Endodermal cell (in vitro differentiated cells): Measurements from ENCODE around the gene TBL3. TPM values are rescaled to one million over a fixed set of nuclear protein-coding genes. Genes with fewer than 3 reads are reported as not detected.
"Not testable (repeated sequence)": the region's sequence is repeated elsewhere in the genome, so short reads cannot be mapped to it uniquely, and the experiment has no call there.

Source experiments
- DNase-seq: peaks from one replicate; pipeline ENCODE4 v3.0.0-alpha.2; 2017
- H3K27ac ChIP-seq: 2 replicates; pipeline ENCODE4 v1.5.1; 2013; ENCODE audit warnings: mild to moderate bottlenecking, low read depth, low read length, moderate library complexity
- H3K27me3 ChIP-seq: 2 replicates; pipeline ENCODE4 v1.6.1; 2013; ENCODE audit warnings: mild to moderate bottlenecking, low read length, moderate library complexity; ENCODE audit not compliant: insufficient read depth, control insufficient read depth, poor library complexity, severe bottlenecking
- H3K36me3 ChIP-seq: 2 replicates; pipeline ENCODE4 v1.7.0; 2013; ENCODE audit warnings: mild to moderate bottlenecking, low read length, moderate library complexity; ENCODE audit not compliant: control insufficient read depth, insufficient read depth
- H3K4me1 ChIP-seq: one replicate; pipeline ENCODE4 v1.7.0; 2013; ENCODE audit warnings: low read length; ENCODE audit not compliant: control insufficient read depth, insufficient read depth
- H3K4me3 ChIP-seq: 2 replicates; pipeline ENCODE4 v1.5.1; 2013; ENCODE audit warnings: mild to moderate bottlenecking, low read length, moderate library complexity
- H3K9ac ChIP-seq: 2 replicates; pipeline ENCODE4 v1.6.1; 2013; ENCODE audit warnings: mild to moderate bottlenecking, low read length, moderate library complexity; ENCODE audit not compliant: poor library complexity, severe bottlenecking; ENCODE audit errors: extremely low read depth
- H3K9me3 ChIP-seq: 2 replicates; pipeline ENCODE4 v1.6.1; 2013; ENCODE audit warnings: mild to moderate bottlenecking, low read length, moderate library complexity; ENCODE audit not compliant: control insufficient read depth
- H3K27ac Mint-ChIP-seq: 2 replicates; pipeline ENCODE4 v1.8.0; 2020; ENCODE audit warnings: mixed read lengths
- H3K27me3 Mint-ChIP-seq: 2 replicates; pipeline ENCODE4 v1.8.0; 2021; ENCODE audit warnings: mild to moderate bottlenecking, mixed read lengths; ENCODE audit not compliant: insufficient read depth
- H3K36me3 Mint-ChIP-seq: 2 replicates; pipeline ENCODE4 v1.8.0; 2020; ENCODE audit warnings: low read depth, mixed read lengths
- H3K4me1 Mint-ChIP-seq: 2 replicates; pipeline ENCODE4 v1.8.0; 2020; ENCODE audit warnings: mixed read lengths
- H3K4me3 Mint-ChIP-seq: 2 replicates; pipeline ENCODE4 v1.8.0; 2020; ENCODE audit warnings: mild to moderate bottlenecking, moderate library complexity, mixed read lengths
- H3K9me3 Mint-ChIP-seq: 2 replicates; pipeline ENCODE4 v1.8.0; 2020; ENCODE audit warnings: mild to moderate bottlenecking, mixed read lengths
- CTCF ChIP-seq: fragments of 200-600 bp; sonication (generic); conservative IDR thresholded peaks from 2 replicates; pipeline ENCODE4 v1.5.0; 2021; ENCODE audit warnings: antibody characterized with exemption, mild to moderate bottlenecking
- WGBS, 2 experiments: methylation state at CpG; one replicate each; pipeline versions ENCODE4 v1.1.5 to v1.1.7; 2013; ENCODE audit warnings: missing lambda C conversion rate in 2 of 2, mixed read lengths in 1 of 2; ENCODE audit not compliant: insufficient coverage in 1 of 2, insufficient read length in 1 of 2; 5-methylcytosine and 5-hydroxymethylcytosine counted together
- total RNA-seq, 2 donors: library from RNA; stranded (reverse); fragmentation: NEBNext Ultra II Directional in 1 of 2; extraction: Animal tissue kit (Norgen Biotek cat#: 25700) in 1 of 2; gene quantifications; 2 replicates in 1 of 2; 3 replicates in 1 of 2; pipeline ENCODE4 v1.2.1, GENCODE V29; 2021

The TBL3 gene
- total RNA-seq, 2 donors from 2014 or later = 43.4 to 49.7 TPM

GRCh38 chr16:1938910-1939309 is 32.9 kb upstream of the TBL3 start:
- H3K4me3 Mint-ChIP-seq = no peak overlapping the region
- H3K36me3 Mint-ChIP-seq = peaks cover 22% of the 10 kb centered on the region
- no peaks in the 10 kb centered on the region for H3K9me3 Mint-ChIP-seq
- no peak for TF ChIP-seq CTCF
- H3K9ac ChIP-seq = no peak overlapping the region
- no peak overlapping the region for H3K27ac ChIP-seq
- no peaks in the 10 kb centered on the region for H3K9me3 ChIP-seq
- H3K27me3 ChIP-seq = no peaks in the 10 kb centered on the region
- peaks cover 3% of the 10 kb centered on the region for H3K4me1 Mint-ChIP-seq
- no peaks in the 10 kb centered on the region for H3K4me1 ChIP-seq
- no peak overlapping the region for H3K4me3 ChIP-seq
- H3K27me3 Mint-ChIP-seq = peaks cover 4% of the 10 kb centered on the region
- no peak for DNase-seq
- 93 to 99% methylated on average over 15 to 17 of the region's 17 CpGs for WGBS, 2 experiments
- H3K36me3 ChIP-seq = peaks cover 4% of the 10 kb centered on the region
- no peak overlapping the region for H3K27ac Mint-ChIP-seq

GRCh38 chr16:1939833-1940232 is 32.0 kb upstream of the TBL3 start:
- H3K4me3 Mint-ChIP-seq, H3K27ac Mint-ChIP-seq, H3K27ac ChIP-seq, H3K4me1 Mint-ChIP-seq, H3K9me3 Mint-ChIP-seq, H3K36me3 ChIP-seq, H3K9ac ChIP-seq, H3K27me3 ChIP-seq, H3K9me3 ChIP-seq, H3K4me3 ChIP-seq, H3K4me1 ChIP-seq, DNase-seq: not testable (repeated sequence)
- peaks cover 10% of the 10 kb centered on the region for H3K27me3 Mint-ChIP-seq
- WGBS, 2 experiments = 90 to 95% methylated on average over 8 of the region's 8 CpGs
- peaks cover 22% of the 10 kb centered on the region for H3K36me3 Mint-ChIP-seq

- TF ChIP-seq CTCF = no peak
- Histone ChIP-seq H3K9me3 (no peaks in the 10 kb centered on the region), H3K9ac (no peak overlapping the region), H3K4me3 (no peak overlapping the region), H3K4me1 (no peaks in the 10 kb centered on the region), H3K36me3 (peaks cover 4% of the 10 kb centered on the region), H3K27ac (no peak overlapping the region), H3K27me3 (no peaks in the 10 kb centered on the region)
- H3K4me1 Mint-ChIP-seq = peaks cover 3% of the 10 kb centered on the region
- H3K9me3 Mint-ChIP-seq = no peaks in the 10 kb centered on the region
- H3K27me3 Mint-ChIP-seq = peaks cover 10% of the 10 kb centered on the region
- H3K36me3 Mint-ChIP-seq = peaks cover 22% of the 10 kb centered on the region
- peak; percentile 35 for DNase-seq
- 93 to 98% methylated on average over 14 to 23 of the region's 23 CpGs for WGBS, 2 experiments
- no peak overlapping the region for H3K4me3 Mint-ChIP-seq
- H3K27ac Mint-ChIP-seq = no peak overlapping the region
Measured at GRCh38 chr16:1940273-1941161, 31.3 kb upstream of the TBL3 start.
